HG02852 (cell line): ENCODE data around the gene NAV2.

Experiments
- ATAC-seq: cut with Tn5 transposase; IDR thresholded peaks from one replicate; pipeline ENCODE4 v1.9.1; 2021; ENCODE audit warnings: mild to moderate bottlenecking, moderate library complexity; ENCODE audit not compliant: unreplicated experiment

The NAV2 gene

GRCh38 chr11:19715373-19715772, 2.7 kb downstream of the NAV2 start:
- no peak for ATAC-seq

DNA sequence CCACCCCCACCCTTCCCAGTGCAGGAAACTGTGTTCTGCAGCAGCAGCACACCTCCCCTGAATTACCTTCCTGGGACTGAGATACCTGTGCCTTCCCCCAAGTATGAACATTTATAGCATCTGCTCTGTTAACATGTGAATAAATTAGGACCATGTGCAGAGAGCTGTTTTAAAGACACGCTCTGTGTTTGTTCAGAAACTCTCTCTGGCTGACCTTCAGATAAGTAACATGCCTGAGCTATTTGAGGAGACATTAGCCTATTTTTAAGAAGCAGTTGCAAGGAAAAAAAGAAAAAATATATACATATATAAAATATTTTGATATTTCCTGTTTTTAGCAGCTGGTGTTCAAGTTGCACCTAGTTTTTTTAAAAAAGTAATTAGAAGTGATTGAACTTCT, 5.4 kb downstream of the NAV2 start:
- ATAC-seq, result no peak

DNA sequence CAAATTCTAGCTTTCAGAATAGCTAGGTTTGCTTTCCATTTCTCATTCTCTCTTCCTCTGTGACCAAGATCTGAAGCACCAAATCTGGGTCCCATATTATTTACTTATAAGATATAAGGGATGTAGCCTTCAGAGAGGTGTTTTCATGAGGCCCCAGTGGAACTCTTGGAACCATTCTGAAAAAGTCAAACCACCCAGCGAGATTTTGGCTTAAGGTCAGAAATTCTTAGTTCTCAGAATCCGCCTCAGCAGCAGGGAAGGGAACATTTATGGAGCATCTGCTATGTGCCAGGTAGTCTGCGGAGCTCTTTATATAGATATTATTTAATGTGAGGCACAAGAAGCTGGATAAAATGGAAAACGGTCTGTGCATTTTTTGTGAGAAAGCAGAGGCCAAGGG, 6.3 kb downstream of the NAV2 start:
- ATAC-seq, result no peak

GRCh38 chr11:19719960-19720359, 7.3 kb downstream of the NAV2 start:
- ATAC-seq, result no peak

GRCh38 chr11:19721176-19721575, 8.5 kb downstream of the NAV2 start:
- no peak for ATAC-seq

GRCh38 chr11:19722702-19723101, 10.1 kb downstream of the NAV2 start:
- ATAC-seq, result no peak

DNA sequence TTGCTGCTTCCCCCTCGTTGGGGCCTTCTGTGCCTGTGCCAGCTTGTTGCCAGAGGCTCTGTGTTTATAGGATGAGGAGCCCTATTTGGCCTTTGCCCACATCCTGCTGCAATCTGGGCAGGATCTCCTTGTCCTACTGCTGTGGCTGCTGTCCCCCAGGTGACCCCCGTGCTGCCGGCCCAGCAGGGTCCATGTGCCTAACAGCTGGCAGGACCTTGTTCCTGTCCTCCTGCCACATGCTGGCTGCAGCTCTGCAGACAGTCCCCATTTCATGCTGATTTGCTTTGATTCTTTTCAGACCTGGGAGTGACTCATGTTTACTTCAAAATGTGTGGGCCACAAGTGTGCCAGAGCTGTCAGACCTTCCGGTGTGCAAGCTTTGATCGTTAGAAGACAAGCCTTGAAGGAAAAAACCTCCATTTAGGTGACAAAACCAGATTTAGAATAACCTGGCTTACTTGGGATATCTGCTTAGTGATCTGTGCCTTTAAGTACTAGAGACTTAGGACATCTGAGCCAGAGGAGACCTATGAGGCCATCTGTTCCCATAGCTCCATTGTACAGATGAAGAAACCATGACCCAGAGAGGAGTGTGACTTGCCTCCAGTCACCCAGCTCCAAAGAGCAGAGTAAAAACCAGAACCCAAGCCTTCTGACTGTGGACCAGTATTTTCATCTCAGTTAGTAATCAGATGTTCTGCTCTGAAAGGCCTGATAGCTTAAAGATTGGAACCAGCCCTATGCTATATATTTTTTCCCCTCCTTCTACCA, 11.1 kb downstream of the NAV2 start:
- ATAC-seq, result no peak

GRCh38 chr11:19724765-19725164, 12.1 kb downstream of the NAV2 start:
- no peak for ATAC-seq

DNA sequence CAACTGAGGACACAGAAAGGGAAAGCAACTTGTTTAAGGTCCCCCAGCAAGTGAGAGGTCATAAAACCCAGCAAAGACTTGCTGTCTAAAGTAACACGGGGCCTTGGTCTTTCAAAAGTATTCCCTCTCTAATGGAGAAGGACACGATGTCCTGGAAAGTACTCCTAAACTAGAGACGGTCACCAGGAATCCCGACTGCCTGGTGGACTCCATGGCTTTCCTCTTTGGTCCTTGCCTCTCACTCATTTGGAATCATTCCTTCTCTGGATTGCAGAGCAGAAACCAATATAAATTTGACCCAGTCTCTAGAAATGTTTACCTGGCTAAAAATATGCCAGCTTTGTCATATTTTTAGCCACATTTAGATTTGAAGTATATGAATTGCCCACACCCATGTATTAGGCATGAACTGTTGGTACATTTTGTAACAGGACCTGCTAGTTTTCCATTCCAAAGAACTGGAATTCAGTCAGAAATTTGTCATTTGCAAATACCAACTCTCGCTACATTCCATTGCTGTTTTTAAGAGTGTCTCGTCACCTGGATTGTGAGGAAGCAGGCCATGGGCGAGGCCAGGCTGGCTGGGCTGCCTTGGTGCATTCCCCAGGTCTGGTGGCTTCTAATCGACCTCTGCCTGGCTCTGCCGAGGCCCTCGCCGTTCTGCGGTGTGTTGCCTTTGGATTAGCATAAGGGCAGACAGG, 12.9 kb downstream of the NAV2 start:
- ATAC-seq, result no peak

DNA sequence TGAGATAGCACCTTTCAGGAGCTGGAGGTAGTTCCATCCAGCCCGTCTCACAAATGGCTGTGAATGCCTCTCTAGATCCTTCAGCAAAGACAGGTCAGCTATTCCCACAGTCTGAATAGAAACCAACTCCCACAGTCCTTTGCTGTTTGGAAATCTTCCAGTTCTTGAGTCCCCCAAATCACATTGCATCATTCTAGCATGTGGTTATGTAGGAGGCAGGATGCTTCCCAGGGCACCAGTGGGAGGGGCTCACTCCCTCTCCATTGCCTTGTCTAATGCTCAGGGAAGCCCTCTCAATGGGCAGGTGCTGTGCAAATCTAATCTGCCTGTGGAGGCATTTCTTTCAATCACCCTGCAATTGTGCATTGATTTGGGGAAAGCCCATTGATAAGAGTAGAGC, 14.6 kb downstream of the NAV2 start:
- no peak for ATAC-seq

DNA sequence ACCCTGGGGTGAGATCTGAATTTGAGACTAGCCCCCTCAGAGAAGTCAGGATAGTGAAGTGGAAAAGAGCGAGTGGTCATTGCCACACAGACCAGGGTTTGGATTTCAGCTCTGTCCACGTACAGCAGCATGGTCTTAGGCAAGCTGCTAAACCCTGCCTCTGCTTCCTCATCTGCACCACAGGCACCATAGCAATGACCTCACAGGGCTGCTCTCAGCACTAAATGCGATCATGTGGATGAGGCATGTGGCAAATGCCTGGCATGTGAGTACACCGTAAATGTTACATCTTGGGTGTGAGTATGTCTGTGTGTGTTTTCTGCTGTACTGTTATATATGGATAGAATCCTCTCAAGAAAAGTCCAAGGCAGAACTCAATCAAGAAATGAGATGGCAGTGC, 15.8 kb downstream of the NAV2 start:
- no peak for ATAC-seq

DNA sequence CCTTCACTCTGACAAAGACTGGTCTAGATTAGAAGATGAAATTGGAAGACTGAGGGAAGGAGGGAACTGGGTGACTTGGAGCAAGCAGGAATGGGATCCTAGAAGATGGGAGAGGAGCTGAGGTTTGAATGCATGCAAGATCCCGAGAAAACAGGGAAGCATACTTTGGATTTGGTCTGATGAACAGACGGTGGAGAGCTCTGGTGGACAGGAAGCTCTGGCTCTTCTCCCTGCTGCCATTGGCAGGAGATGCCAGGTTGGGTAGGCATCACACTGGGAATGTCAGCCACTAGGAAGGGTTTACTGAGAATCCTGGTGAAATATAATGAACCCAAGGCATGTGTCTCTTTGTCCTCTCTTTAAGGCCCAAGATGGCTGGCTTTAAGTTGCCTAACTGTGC, 16.5 kb downstream of the NAV2 start:
- ATAC-seq, result no peak

GRCh38 chr11:19730373-19730772, 17.7 kb downstream of the NAV2 start:
- ATAC-seq, result no peak

DNA sequence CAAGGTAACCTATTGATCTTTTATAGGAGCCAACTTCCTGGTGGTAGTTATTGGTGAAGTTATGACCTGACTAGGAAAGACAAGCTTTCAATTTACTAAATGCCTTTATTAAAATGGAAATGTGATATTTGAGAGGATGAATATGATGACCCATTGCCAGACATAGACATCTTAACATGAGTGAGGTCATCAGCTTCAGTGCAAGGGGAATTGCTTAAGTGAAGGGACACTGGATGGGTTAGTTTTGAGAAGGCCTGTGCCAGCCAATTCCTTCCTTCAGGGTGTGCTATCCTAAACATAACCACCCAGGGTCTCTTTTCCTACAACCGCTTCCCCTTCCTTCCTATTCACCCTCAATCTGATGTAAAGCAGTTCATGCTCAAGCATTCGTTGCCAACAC, 21.5 kb downstream of the NAV2 start:
- ATAC-seq, result no peak

GRCh38 chr11:19735157-19735908, 22.7 kb downstream of the NAV2 start:
- no peak for ATAC-seq

DNA sequence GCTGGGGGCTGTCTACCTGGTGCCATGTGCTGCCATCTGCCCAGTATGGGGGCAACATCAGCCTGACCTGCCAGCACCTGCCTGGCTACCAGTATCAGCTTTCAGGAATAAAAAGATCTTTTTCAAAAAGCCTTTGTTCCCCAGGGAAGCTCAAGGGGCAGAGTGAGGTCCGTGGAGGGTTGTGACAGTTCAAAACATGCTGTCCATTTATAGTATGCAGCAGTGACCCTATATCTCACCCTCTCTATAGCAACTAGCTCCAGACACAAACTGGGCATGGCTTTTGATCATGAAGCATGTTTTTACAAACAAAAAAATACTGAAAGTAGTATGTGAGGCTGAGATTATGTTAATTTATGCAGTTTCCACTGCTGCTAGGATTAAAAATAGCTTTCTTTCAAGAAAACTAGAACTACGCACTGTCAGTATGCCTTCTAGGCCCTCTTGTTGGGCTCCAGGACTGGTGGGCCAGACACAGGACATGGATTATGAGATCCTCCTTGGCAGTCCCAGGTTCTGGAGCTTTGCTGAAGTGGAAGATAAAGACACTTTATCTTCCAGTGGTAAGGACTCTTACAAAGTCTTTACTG, 23.4 kb downstream of the NAV2 start:
- no peak for ATAC-seq

- ATAC-seq, result no peak
These were observed 24.2 kb downstream of the NAV2 start for GRCh38 chr11:19736831-19737230.

GRCh38 chr11:19737575-19737974, 24.9 kb downstream of the NAV2 start:
- ATAC-seq, result no peak

GRCh38 chr11:19738124-19738523, 25.5 kb downstream of the NAV2 start:
- ATAC-seq, result no peak

GRCh38 chr11:19739872-19740271, 27.2 kb downstream of the NAV2 start:
- ATAC-seq, result no peak

GRCh38 chr11:19740586-19740985, 27.9 kb downstream of the NAV2 start:
- ATAC-seq, result no peak
